ENCODE results near the gene DAB2IP.

DAB2IP gene

DNA sequence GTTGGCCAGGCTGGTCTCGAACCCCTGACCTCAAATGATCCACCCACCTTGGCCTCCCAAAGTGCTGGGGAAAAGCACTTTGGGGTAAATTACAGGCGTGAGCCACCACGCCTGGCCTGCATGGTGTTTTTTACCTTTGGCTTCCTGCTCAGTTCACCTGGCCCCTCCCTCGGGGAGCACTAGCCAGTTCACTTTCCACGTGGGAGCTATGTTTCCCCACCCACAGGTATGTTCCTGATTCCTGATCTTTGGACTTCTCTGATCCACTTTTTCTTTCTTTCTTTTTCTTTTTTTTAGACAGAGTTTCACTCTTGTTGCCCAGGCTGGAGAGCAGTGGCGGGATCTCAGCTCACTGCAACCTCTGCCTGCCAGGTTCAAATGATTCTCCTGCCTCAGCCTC is 15.8 kb downstream of the DAB2IP start:
- FAIRE-seq: no peak

- no peak for FAIRE-seq
Measured at GRCh38 chr9:121667890-121668289, 16.5 kb downstream of the DAB2IP start.

GRCh38 chr9:121670431-121670830 is 19.0 kb downstream of the DAB2IP start:
- no peak for FAIRE-seq

DNA sequence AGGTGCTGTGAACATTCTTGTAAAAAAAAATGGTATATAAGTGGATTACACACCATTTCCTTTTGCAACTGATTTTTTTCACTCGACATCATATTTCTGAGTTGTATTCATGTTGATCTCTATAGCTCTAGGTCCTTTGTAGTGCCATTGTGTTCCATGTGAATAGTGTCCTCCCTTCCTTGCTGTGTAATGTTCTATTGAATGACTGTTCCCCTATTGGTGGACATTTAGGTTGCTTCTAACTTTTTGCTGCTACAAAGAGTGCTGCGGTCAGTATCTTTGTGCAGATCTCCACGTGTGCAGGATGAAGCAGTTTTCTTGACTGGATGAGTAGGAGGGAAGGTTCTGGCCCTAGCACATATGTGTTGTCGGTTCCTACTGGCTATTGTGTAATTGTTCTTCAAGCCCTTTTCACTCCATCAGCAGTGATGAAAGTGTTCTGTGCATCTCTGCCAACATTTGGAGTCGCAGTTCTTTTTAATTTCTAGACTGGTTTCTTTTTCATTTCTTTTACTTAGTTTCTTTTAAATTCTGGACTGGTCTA is 20.2 kb downstream of the DAB2IP start:
- FAIRE-seq: no peak

- FAIRE-seq: no peak
Measured at GRCh38 chr9:121672213-121672612, 20.8 kb downstream of the DAB2IP start.

- FAIRE-seq: no peak
Measured at GRCh38 chr9:121672986-121673385, 21.6 kb downstream of the DAB2IP start.

- no peak for FAIRE-seq
Measured at GRCh38 chr9:121673576-121673975, 22.1 kb downstream of the DAB2IP start.

DNA sequence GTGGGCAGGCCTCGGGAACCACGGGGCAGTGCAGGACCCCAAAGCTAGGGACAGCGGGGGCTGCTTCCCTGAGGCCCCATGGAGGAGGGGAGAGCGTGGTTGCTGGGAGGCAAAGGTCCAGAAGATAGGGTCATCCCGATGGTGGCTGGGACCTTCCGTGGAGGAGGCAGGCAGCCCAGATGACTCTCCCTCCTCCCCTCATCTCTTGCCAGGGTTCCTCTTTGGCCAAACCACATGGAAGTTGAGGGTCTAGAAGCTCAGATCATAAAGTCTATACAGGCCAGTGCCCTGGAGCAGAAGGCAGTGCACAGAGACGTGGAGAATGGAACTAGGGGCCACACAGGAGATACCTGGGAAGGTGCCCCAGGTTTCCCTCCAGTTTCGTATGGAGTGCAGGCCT is 22.6 kb downstream of the DAB2IP start:
- no peak for FAIRE-seq

DNA sequence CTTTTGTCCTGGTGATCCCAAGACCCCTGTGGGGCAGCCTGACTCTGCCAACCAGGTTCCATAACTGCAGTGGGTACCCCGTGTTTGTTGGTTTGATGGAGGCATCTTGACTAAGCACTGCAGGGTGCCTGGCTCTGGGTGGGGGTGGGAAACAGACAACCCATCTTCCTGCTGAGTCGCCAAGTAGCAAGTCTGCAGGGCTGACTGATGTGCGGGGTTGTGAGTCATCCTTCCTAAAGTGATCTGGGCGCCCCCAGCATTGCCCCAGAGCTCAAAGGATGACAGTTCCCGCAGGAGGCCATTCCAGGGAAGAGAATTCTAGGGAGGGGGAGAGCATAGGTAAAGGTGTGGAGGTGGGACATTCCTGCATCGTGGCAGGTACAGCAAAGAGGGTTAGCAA is 23.5 kb downstream of the DAB2IP start:
- no peak for FAIRE-seq

GRCh38 chr9:121675381-121675780 is 23.9 kb downstream of the DAB2IP start:
- no peak for FAIRE-seq

GRCh38 chr9:121675969-121676822 is 24.8 kb downstream of the DAB2IP start:
- no peak for FAIRE-seq

DNA sequence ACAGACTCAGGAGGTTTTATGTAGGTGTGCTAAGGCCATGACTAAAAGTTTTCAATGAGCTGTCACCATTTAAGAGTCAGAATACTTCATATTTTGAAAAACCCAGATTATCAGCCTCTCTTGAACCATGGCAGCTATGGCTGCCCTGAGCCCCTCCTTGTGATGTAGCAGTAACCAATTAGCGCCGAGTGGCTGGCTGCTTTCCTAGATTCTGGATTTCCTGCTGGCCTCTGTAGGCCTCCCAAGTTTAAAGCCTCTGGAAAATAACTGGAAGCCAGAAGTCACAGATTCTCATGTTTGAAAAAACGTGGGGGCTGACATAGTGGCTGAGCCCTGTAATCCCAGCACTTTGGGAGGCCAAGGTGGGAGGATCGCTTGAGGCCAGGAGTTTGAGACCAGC is 25.5 kb downstream of the DAB2IP start:
- no peak for FAIRE-seq

DNA sequence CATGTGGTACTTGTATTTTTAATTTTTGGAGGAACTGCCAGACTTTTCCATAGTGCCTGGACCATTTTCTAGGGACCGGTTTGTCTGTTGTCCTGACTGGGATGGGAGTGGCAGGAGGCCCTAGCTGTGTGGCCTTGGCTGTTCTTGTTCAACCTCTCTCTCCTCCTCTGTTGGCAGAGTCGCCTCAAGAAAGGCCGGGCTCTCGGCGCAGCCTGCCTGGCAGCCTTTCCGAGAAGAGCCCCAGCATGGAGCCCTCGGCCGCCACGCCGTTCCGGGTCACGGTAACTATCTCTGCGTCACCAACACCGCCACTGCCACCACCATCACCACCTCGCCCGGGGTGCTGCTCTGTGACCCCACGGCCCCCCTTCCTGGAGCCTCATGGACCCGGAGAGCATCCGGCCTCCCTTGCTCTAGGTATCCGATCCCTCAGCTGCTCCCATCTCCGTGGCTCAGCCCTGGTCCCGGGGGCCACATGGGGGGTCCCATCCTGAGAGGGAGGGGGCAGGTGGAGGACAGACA is 27.1 kb downstream of the DAB2IP start:
- FAIRE-seq: no peak

GRCh38 chr9:121679901-121680635 is 28.6 kb downstream of the DAB2IP start:
- FAIRE-seq: no peak

DNA sequence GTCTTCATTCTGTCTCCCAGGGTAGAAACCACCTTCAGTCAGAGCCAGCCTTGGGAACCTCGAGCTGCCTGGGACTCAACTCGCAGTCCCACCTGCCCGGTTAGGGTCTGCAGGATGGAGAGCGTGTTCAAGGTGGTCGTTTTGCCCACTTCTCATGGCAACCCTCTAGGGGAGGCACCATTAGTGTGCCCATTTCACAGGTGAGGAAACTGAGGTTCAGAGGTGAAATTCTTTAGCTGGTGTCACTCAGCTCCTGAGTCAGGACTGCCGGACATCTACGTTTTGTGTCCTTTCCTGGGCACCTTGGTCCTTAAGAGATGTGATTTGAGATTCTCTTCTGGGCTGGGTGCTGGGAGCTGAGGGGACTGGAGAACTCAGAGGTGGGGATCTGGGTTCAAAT is 30.0 kb downstream of the DAB2IP start:
- no peak for FAIRE-seq

DNA sequence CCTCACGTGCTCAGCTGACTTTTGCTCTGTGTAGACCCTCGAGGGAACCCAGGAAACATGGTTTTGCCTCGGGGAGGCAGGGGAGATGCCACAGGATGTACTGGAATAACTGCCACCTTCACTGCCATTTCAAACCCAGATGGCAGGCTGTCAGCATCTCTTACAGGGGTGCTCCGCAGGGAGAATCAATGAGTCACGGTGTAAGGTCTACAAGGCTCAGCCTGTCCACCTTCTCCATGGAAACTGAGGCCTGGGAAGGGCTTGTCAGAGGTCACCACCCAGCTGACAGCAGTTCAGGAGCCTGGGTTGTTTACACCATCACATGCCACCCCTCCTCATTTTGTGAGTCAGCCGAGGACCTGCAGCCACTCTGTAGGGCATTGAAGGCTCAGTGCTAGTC is 30.8 kb downstream of the DAB2IP start:
- no peak for FAIRE-seq

GRCh38 chr9:121682926-121683515 is 31.6 kb downstream of the DAB2IP start:
- no peak for FAIRE-seq

GRCh38 chr9:121683652-121684051 is 32.2 kb downstream of the DAB2IP start:
- no peak for FAIRE-seq

DNA sequence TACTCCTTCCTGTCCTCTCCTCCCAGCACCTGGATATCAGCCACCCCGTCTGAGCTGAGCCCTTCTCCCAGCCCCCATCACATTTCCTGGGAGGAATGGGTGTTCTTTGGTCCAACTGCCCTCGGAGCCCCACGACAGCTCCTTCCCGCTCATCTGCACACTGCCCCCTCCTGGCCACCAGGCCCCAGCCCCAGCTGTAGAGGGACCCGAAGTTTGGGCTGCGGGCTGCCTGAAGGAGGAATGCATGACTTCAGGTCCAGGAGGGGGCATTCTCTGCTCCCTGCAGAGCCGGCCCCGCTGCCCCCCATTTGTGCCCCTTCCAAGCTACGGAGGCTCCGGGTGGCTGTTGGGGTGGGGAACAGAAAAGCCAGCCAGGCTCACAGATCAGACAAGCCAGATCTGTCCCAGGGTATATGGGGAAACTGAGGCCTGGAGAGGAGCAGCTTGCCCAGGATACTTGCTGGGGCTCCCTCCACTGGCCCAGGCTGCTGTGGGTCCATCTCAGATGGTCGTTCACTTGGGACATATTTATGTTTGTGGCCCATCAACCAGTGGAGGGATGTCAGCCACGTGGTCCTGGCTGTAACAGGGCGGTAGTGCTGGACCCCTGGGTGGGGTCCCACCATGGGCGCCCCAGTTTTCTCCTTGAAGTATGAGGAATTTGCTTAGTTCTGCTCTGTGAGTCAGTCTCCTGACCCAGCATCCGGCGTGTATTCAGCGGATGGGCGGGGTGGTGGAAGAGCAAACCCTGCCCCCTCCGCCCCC is 33.1 kb downstream of the DAB2IP start:
- no peak for FAIRE-seq

DNA sequence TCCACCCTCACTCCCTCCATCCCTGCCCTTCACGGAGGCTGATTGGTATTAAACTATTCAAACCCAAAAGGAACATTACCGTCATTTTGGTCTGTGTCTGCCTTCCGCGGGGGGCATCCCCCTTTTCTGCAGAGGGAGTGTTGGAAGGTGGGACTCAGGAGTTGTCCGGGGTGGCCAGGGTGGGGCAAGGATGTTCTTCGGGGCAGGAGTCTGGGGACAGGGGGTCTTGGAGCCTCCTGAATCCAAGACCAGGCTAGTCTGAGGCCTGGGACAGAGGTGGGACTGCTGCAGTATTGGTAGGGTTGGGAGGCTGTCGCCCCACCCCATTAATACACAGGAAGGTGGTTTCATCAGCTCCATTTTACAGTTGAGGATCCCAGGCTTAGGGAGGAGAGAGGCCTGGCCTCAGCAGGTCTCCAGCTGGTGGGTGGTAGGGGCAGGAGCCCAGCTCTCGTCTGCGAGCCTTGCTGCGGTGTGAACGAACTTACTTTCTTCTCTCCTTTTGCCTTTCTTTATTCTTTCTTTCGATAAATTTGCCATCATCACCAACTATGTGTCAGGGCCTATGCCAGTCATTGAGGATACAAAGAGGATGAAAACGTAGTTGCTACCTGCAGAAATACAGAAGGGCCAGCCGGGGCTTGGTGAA is 33.8 kb downstream of the DAB2IP start:
- no peak for FAIRE-seq

DNA sequence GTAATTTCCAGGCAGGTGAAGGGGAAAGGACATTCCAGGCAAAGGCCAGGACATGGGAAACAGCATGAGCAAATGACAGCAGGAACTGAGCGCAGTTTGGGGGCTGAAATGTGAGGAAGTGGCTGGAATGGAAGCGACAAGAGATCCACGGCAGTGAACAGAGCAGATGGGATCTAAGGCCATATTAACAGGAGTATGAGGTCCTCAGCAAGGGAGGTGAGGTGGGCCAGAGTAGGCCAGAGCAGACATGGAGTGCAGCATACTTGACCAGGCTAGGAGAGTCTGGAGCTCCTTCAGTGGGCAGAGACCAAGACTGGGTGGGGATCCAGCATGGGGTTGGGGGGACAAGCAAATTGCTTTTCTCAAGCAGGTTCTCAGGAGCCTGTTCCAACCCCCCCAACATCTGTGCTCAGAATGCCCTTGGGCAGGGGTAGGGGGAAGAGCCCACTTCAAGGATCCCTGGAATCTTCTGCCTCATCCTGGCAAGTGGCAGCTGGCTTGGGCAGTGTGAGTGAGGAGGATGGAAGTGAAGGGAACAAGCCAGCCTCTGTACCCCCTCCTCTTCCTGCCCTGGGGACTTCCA is 34.5 kb downstream of the DAB2IP start:
- FAIRE-seq: no peak
